Occipital lobe (tissue), 2 donors: ENCODE measurements around the gene ZC3HAV1. TPM values are rescaled to one million over a fixed set of nuclear protein-coding genes. Genes with fewer than 3 reads are reported as not detected.
"Not testable (repeated sequence)": the region's sequence is repeated elsewhere in the genome, so short reads cannot be mapped to it uniquely, and the experiment has no call there.

ENCODE experiments used
- DNase-seq: peaks from one replicate; lab custom pipeline; 2025; lab: John Stamatoyannopoulos, UW
- total RNA-seq: library from RNA; depleted of rRNA; stranded (reverse); fragments of >200 nt; gene quantifications from one replicate; pipeline ENCODE4 v1.2.3, GENCODE V29; 2014

ZC3HAV1 gene
- 5.9 TPM for total RNA-seq

- DNase-seq, result peak; percentile 42
Measured at GRCh38 chr7:139109188-139109982, at the start of gene ZC3HAV1. Gene ZC3HAV1, minus strand, starts transcription at chr7:139109720. Its CDS starts 389 bp downstream, at chr7:139109331.

- DNase-seq, result no peak
Measured at GRCh38 chr7:139153832-139154231, 44.3 kb upstream of the ZC3HAV1 start.

- no peak for DNase-seq
Measured at GRCh38 chr7:139152149-139152548, 42.6 kb upstream of the ZC3HAV1 start.

GRCh38 chr7:139139150-139139549, 29.6 kb upstream of the ZC3HAV1 start:
- DNase-seq, result no peak

- peak; percentile 87 for DNase-seq
Measured at GRCh38 chr7:139133335-139134139, 24.0 kb upstream of the ZC3HAV1 start.

- DNase-seq, result no peak
Measured at GRCh38 chr7:139132887-139133286, 23.4 kb upstream of the ZC3HAV1 start.

DNA sequence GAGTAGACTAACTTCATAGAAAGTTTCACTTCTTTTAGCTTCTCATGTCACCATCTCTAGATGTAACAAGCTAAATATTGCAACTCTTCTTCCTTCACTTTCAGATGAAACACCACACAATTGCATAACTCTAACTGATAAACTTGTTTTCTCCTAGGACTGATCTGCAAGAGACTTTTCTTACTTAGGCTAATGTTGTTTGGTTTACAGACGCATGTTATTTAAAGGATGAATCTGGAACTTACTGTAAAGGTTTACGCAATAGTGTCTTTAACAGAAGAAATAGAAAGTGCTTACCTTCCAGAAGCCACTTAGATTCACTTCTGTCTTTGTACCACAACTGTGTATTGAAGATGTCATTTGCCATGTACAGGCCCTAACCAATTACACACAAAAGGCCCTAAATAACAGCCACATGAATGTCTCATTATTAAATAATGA, 22.1 kb upstream of the ZC3HAV1 start:
- DNase-seq, result no peak

DNA sequence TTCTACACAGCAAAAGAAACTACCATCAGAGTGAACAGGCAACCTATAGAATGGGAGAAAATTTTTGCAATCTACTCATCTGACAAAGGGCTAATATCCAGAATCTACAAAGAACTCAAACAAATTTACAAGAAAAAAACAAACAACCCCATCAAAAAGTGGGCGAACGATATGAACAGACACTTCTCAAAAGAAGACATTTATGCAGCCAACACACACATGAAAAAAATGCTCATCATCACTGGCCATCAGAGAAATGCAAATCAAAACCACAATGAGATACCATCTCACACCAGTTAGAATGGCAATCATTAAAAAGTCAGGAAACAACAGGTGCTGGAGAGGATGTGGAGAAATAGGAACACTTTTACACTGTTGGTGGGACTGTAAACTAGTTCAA, 20.3 kb upstream of the ZC3HAV1 start:
- DNase-seq, result not testable (repeated sequence)

GRCh38 chr7:139127648-139128047, 18.1 kb upstream of the ZC3HAV1 start:
- DNase-seq, result no peak

DNA sequence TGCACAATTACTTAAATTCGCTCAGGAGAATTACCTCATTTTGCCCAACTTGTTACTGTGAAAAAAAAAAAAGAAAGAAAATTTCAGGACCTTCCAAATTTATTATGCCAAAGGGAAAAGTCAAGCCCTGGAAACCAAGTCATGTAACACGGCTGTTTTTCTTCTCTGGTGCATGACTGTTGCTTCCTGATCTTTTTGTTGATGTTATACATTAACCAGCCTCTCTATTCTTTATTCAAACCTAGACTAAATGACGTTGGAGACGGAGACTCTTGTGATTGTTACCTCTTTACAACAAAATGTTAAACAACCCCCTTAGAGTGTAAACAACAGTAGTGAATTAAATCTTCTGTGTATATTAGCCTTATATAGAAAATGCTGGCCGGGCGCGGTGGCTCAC, 16.1 kb upstream of the ZC3HAV1 start:
- DNase-seq, result no peak

DNA sequence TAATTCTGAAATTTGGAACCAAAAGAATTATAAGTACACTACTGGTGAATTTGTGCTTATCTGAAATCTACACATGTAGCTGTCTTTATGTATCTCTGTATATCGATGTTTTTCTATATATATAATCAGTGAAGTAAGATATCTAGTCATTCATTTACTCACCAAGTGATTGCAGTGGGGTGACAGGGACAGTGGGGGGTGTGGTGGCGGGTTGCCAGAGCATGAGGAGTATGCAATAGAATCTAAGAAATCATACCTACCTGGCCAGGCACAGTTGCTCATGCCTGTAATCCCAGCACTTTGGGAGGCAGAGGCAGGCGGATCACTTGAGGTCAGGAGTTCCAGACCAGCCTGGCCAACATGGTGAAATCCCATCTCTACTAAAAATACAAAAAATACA, 15.5 kb upstream of the ZC3HAV1 start:
- not testable (repeated sequence) for DNase-seq

DNA sequence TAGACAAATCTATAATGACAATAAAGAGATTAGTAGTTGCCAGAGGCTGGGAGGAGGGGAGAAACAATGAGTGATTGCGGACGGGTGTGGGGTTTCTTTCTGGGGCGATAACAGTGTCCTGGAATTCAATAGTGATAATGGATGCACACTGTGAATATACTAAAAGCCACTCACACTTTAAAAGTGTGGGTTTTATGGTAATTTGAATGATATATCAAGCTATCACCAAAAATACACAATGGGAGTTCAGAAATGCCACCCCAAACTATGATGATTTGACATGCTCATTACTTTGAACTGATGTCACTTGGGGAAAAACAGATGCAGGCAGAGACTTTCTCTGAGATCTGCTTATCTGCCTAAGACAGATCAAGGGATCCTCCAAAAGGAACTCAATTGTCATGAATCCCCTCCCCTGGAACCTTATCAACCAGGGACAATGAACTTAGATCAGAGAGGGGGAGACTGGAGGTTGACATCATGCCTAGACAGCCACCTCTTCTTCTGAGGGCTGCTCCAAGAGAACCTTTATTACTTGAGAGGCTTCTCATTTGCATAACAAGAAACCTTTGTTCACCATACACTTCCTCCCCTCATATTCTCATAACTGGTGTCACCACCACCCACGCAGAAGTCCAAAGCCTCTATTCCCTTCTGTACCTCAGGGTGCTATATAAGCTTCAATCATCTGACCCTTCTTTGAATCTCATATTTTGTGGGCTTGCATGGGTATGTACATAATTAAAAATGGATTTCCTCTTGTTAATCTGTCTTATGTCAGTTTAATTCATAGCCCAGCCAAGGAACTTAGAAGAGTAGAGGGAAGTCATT, 14.8 kb upstream of the ZC3HAV1 start:
- DNase-seq, result no peak

DNA sequence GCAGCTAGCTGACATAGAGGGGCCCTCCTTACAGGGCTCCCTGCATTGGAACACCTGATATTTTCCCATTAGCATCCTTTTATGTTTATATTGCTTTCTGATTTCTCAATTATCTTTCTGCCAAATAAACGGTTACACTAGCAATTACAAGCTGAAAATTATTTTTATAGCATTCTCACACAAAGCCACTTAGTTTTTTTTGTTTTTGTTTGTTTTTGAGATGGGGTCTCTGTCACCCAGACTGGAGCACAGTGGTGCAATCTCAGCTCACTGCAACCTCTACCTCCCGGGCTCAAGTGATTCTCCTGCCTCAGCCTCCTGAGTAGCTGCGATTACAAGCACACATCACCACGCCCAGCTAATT, 9.9 kb upstream of the ZC3HAV1 start:
- DNase-seq, result no peak

DNA sequence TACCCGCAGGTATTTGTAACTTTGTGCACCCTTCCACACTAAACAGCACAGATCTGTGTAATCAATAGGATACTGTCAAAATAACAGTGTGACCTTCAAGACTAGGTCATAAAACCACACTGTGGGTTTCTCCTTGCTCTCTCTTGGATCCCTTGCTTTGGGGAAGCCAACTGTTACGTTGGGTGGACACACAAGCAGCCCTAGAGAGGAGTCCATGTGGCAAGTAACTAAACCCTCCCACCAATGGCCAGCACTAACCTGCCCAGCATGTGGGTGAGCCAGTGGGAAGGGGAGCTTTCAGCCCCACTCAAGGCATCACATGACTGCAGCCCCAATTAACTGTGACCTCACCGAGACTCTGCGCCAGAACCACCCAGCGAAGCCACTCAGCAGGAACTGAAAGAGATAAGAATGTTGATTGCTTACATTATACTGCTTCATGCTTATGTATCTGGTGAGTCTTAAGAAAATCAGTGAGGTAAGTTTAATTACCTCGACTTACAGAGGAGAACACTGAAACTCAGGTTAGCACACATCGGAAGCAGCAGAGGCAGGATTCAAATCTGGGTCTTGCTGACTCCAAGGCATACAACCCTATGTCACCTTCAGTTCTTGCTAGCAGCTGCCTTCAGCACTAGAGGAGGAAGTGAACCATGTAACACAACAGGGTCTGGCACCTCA, 9.4 kb upstream of the ZC3HAV1 start:
- DNase-seq, result no peak

DNA sequence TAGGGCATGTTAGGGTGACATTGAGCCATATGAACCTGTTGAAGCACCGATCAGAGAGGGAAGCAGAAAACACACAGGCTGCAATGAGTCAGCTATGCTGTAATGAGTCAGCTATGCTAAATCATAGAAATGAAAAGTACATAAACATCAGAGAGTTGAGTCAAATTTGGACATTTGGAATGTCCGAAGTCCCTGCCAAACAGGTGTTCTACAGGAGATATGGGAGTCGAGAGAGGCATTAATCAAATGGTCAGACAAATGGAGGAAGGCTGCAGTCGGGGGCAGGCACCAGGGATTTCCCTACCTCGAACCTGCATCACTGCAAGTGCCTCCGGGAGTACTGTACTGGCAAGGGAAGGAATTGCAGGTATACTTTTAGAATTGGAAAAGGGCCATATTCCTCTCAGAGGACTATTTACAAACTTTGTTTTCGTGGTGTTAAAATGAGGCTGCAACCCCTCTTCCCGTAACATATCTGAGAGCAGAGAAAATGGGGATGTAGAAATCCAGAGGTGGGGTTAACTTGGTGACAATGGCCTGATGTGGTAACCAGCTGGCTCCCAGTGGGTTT, 8.8 kb upstream of the ZC3HAV1 start:
- DNase-seq, result no peak

- no peak for DNase-seq
Measured at GRCh38 chr7:139117599-139118233, 8.2 kb upstream of the ZC3HAV1 start.

- no peak for DNase-seq
Measured at GRCh38 chr7:139116999-139117398, 7.5 kb upstream of the ZC3HAV1 start.

DNA sequence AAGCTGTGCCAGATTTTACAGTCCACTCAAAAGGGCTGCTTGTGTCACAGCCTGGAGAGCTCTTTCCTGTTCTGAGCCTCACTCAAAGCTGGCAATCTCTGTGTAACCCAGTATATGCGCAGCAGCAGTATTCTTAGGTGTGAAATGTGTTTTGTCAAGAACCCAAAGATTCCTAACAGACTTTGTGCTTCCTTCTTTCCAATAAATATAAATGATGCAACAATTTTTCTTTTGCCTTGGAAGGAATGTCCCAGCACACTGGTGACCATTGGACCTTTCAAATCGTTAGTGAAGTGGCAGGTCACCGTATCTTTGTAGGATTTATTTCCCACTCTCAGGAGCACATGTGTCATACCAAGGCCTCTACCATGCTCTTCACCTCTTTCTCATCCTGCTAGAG, 5.6 kb upstream of the ZC3HAV1 start:
- DNase-seq, result no peak

GRCh38 chr7:139114585-139114984, 5.1 kb upstream of the ZC3HAV1 start:
- no peak for DNase-seq

- DNase-seq, result no peak
Measured at GRCh38 chr7:139114018-139114417, 4.5 kb upstream of the ZC3HAV1 start.
